ENCODE results near the gene KANSL1.

- TF ChIP-seq CTCF (IDR thresholded peaks at IDR 0.05; ENCODE audit: low read depth, low read length, poor library complexity, severe bottlenecking): no peak
- TF ChIP-seq EZH2phosphoT487 (IDR thresholded peaks at IDR 0.05; ENCODE audit: borderline replicate concordance, low read length): no peak
These were observed 63.9 kb downstream of the KANSL1 start for GRCh38 chr17:46129302-46129701.

Measured in DOHH2 (cell line).